HG02852 (cell line): ENCODE measurements around the gene GOLPH3.
"Not testable (repeated sequence)": the region's sequence is repeated elsewhere in the genome, so short reads cannot be mapped to it uniquely, and the experiment has no call there.

Experiments used
- ATAC-seq: cut with Tn5 transposase; IDR thresholded peaks from one replicate; pipeline ENCODE4 v1.9.1; 2021; ENCODE audit warnings: mild to moderate bottlenecking, moderate library complexity; ENCODE audit not compliant: unreplicated experiment

GOLPH3 gene

DNA sequence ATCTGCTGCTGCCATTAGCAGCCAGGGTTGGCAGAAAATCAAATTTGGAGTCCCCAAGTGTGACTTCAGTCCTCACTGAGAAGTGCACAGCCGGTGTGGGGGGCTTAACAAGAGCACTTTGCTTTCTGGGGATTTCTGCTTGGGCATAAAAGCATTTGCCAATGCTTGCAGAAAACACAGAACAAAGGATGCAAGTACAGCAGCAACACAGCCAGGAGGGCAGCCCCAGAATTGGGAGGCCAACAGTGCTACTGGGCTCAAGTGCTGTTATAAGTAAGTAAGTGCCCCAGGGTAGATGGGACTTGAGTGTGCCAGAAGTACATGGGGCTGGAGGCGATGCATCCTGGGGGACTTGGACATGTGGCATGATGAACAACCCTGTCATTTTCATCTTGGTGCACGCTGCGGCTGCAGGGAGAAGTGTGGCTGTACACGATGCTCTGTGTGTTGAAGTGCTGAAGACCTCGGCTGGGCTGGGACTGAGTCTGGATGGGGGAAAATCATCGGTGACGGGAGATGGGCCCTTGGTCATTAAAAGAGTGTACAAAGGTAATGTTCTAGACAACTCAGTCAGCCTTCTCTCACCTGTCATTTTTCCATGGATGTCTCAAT lies 73.3 kb downstream of the GOLPH3 start:
- ATAC-seq = no peak

DNA sequence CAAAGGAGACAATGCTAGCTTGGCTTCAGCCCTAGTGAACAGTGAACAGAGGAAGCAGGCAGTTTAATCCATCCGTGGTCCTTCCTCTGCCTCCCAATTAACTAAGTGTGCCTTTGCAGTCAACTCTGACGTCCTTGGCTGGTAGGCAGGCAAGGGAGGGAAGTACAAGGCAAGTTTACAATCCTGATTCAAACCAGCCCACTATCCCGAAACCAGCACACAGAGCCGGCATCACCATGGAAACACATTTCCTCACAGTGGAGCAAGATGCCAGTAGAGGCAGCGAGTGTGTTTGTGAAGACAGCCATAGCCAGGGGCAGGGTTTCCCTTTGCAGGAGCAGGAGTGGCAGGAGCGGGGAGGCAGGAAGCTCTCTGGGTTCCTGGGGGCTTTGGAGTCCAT lies 73.9 kb downstream of the GOLPH3 start:
- ATAC-seq = no peak

DNA sequence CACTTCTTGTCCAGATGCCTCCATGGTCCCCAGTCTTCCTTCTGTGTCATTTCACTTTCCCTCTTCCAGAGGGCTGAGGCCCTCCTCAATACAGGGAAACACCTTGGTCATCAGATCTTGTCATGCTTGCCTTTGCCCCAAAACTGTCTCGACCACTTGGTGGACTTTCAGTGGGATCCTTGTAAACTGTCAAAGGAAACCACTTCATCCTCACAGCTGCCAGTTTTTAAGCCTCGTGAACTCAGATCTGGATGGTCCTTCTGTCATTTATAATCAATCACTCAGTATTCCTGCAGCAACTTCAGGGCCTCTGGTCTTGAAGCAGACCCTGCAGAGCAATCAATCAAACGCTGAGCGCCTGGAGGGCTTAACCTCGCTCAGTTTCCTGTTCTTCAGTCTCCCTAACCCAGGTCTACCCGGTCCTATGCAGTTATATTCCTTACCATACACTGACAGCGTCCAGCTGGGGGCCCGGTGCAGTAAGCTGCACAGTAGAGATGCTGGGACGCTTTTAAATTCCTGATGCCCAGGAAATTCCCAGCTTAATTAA lies 74.6 kb downstream of the GOLPH3 start:
- ATAC-seq = no peak

DNA sequence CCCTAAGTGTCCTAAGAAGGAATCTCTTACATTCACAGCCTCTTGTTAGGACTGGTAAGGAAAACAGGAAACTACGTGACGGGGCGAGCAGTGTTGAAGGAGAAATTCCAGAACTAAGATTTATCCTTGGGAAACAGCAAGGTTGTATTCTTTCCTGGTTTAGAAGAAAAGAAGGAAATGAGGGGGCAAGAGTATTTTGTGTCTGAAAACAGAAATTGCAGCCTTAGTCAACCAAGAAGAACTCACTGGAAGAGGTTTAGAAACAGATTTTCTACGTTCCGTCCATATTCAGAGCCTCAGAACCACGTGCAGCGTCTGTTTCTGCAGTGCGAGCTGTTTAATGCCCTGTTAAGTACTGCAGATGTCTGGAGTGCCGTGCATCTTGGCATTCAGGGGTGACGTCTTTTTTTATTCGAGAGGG lies 75.2 kb downstream of the GOLPH3 start:
- ATAC-seq = no peak

DNA sequence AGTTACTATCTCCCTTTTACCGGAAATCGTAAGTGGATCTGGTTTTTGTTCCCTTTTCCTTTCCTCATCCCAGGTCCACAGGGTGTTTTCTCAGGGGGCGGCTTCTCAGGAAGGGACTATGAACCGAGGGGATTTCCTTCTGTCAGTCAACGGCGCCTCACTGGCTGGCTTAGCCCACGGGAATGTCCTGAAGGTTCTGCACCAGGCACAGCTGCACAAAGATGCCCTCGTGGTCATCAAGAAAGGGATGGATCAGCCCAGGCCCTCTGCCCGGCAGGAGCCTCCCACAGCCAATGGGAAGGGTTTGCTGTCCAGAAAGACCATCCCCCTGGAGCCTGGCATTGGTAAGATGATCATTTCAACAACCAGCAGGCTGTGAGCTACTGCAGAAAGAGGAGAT lies 75.8 kb downstream of the GOLPH3 start:
- no peak for ATAC-seq

DNA sequence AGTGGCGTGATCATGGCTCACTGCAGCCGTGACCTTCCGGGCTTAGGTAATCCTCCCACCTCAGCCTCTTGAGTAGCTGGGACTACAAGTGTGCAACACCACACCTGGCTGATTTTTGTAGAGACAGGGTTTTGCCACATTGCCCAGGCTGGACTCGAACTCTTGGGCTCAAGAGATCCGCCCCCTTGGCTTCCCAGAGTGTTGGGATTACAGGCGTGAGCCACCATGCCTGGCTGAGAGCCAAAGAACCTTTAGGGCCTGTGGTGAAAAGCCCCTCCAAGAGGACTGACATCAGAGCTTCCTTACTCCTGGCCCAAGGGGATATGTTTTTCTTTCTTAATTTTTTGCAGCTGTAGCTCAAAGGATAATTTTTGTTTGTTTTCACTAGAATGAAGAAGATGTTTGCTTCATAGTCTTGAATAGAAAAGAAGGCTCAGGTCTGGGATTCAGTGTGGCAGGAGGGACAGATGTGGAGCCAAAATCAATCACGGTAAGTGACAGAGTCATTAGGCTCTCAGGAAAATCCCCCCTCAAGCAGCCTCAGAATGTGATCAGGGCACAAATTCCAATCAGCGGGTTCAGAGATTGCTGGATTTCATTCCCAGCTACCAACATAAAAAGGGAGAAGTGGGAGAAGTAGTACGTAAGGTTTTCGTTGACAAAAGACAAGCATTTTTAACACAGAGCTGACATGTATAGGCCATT lies 77.1 kb downstream of the GOLPH3 start:
- no peak for ATAC-seq

DNA sequence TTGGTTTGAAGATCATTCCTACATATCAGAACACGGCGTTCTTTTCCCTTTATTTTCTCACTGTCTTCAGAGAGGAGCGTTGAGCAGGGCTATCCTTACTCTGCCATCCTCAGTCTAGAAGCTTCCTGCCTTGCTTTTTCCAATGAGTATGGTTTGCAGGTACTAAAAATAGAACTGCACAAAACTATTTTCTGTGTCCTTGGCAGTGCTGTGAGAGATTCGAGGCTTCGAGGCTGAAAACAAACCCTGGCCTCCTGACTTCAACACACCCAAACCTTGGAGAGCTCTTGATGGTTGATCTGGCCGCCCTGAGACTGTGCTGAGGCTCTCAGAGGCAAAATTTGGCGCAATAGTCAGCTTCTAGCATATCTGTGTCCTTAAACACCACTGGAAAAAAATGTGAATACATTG lies 78.9 kb downstream of the GOLPH3 start:
- ATAC-seq = no peak

DNA sequence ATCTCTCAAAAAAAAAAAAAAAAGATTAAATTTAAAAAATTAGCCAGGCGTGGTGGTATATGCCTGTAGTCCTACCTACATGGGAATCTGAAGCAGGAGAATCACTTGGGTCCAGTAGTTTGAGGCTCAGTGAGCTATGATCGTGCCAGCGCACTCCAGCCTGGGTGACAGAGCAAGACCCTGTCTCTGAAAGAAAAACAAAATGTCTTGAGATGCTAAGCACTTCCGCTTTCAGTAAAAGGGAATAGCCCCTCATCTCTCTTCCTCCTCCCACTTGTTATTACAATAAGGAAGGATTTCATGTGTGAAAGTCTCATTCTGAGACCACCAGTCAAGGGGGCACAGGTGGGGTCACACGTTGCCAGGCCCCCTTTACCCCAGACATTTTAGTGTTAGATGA lies 79.4 kb downstream of the GOLPH3 start:
- no peak for ATAC-seq

DNA sequence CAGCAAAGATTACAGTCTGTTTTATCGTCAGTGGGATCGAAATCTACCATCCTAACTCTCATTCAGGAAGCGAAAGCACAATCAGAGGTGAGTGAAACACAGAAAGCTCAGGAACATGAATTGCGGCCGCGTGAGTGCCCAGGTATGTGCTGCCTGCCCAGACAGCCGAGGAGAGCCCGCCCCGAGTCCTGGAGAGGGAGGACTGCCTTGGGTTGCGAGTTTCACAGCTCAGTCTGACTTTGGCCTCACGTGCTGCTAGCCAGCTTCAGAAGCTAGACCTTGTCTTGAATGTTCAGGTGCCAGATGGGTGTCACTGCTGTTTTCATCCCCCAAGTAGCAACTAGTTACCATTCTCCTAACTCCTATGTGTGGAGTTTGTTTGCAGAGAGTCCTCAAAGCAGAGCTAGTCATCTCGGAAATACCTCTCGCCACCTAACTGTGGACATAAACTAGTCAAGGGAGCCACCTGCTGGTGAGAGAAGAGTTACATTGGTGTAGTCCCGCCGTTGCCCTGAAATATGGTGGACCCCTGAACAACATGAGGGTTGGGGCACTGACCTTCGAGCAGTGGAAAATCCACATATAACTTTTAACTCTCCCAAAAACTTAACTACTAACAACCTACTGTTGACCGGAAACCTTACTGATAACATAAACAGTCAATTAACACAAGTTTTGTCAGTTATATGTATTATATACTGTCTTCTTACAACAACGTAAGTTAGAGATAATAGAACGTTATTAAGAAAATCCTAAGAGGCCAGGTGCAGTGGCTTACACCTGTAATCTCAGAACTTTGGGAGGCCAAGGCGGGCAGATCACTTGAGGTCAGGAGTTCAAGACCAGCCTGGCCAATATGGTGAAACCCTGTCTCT lies 80.9 kb downstream of the GOLPH3 start:
- ATAC-seq = peak; percentile 92

DNA sequence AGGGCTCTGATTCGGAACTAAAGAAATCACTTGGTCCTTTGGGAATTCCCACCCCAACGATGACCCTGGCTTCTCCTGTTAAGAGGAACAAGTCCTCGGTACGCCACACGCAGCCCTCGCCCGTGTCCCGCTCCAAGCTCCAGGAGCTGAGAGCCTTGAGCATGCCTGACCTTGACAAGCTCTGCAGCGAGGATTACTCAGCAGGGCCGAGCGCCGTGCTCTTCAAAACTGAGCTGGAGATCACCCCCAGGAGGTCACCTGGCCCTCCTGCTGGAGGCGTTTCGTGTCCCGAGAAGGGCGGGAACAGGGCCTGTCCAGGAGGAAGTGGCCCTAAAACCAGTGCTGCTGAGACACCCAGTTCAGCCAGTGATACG lies 83.4 kb downstream of the GOLPH3 start:
- ATAC-seq = no peak

DNA sequence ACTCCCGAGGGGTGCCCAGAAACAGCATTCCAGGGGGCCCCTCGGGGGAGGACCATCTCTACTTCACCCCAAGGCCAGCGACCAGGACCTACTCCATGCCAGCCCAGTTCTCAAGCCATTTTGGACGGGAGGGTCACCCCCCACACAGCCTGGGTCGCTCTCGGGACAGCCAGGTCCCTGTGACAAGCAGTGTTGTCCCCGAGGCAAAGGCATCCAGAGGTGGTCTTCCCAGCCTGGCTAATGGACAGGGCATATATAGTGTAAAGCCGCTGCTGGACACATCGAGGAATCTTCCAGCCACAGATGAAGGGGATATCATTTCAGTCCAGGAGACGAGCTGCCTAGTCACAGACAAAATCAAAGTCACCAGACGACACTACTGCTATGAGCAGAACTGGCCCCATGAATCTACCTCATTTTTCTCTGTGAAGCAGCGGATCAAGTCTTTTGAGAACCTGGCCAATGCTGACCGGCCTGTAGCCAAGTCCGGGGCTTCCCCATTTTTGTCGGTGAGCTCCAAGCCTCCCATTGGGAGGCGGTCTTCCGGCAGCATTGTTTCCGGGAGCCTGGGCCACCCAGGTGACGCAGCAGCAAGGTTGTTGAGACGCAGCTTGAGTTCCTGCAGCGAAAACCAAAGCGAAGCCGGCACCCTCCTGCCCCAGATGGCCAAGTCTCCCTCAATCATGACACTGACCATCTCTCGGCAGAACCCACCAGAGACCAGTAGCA lies 83.9 kb downstream of the GOLPH3 start:
- no peak for ATAC-seq

DNA sequence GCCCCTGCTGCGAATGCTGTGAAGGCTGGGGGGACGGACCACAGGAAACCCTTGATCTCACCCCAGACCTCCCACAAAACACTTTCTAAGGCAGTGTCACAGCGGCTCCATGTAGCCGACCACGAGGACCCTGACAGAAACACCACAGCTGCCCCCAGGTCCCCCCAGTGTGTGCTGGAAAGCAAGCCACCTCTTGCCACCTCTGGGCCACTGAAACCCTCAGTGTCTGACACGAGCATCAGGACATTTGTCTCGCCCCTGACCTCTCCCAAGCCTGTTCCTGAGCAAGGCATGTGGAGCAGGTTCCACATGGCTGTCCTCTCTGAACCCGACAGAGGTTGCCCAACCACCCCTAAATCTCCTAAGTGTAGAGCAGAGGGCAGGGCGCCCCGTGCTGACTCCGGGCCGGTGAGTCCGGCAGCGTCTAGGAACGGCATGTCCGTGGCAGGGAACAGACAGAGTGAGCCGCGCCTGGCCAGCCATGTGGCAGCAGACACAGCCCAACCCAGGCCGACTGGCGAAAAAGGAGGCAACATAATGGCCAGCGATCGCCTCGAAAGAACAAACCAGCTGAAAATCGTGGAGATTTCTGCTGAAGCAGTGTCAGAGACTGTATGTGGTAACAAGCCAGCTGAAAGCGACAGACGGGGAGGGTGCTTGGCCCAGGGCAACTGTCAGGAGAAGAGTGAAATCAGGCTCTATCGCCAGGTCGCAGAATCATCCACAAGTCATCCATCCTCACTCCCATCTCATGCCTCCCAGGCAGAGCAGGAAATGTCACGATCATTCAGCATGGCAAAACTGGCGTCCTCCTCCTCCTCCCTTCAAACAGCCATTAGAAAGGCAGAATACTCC lies 84.7 kb downstream of the GOLPH3 start:
- ATAC-seq = no peak

DNA sequence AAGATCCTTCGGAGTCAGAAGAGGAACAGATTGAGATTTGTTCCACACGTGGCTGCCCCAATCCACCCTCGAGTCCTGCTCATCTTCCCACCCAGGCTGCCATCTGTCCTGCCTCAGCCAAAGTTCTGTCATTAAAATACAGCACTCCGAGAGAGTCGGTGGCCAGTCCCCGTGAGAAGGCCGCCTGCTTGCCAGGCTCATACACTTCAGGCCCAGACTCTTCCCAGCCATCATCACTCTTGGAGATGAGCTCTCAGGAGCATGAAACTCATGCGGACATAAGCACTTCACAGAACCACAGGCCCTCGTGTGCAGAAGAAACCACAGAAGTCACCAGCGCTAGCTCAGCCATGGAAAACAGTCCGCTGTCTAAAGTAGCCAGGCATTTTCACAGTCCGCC lies 85.9 kb downstream of the GOLPH3 start:
- ATAC-seq = no peak

DNA sequence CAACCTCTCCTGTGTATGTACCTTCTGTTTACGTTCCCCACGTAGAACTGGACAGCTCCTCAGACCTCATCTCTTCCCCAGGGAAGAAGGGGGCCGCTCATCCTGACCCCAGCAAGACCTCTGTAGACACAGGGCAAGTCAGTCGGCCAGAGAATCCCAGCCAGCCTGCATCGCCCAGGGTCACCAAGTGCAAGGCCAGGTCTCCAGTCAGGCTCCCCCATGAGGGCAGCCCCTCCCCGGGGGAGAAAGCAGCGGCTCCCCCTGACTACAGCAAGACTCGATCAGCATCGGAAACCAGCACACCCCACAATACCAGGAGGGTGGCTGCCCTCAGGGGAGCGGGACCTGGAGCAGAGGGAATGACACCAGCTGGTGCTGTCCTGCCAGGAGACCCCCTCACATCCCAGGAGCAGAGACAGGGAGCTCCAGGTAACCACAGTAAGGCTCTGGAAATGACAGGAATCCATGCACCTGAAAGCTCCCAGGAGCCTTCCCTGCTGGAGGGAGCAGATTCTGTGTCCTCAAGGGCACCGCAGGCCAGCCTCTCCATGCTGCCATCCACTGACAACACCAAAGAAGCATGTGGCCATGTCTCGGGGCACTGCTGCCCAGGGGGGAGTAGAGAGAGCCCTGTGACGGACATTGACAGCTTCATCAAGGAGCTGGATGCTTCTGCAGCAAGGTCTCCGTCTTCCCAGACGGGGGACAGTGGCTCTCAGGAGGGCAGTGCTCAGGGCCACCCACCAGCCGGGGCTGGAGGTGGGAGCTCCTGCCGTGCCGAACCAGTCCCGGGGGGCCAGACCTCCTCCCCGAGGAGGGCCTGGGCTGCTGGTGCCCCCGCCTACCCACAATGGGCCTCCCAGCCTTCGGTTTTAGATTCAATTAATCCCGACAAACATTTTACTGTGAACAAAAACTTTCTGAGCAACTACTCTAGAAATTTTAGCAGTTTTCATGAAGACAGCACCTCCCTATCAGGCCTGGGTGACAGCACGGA lies 86.7 kb downstream of the GOLPH3 start:
- ATAC-seq = no peak

DNA sequence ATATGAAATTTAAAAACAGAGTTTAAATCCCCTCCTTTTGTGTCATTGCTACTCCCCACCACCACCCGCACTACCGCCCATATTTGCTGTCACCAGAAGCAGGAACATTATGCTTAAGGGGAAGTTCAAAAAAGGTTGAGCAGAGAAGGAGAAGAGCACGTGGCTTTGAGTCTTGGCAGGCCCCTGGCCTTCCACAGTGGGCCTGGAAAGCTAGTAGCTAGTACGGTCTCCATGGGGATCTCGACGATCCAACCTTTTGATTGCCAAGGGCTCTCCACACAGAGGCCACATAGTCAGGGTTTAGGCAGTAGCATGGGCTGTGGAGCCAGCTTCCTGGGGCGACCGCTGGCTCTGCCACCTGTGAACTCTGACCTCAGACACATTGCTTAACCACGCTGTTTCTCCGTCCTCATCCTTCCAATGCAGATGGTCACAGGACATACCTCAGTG lies 90.1 kb downstream of the GOLPH3 start:
- ATAC-seq = no peak

DNA sequence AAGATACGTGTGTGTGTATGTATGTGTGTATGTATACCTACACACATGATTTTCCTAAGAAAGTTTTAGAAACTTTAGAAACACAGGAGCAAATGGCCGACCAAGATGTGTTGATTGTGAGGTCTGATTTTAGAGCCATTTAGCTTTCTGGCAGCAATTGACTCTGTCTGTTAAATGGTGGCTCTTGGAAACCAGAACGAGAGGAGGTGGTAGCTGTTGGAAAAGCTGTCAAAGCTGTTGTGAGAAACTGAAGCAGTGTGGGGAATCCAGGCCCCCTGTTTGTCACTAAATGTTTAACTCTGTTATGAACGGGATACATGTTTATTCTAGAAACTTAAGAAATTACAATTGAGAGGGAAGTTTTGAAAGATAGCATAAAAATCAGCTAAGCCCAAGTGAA lies 91.4 kb downstream of the GOLPH3 start:
- ATAC-seq = no peak

DNA sequence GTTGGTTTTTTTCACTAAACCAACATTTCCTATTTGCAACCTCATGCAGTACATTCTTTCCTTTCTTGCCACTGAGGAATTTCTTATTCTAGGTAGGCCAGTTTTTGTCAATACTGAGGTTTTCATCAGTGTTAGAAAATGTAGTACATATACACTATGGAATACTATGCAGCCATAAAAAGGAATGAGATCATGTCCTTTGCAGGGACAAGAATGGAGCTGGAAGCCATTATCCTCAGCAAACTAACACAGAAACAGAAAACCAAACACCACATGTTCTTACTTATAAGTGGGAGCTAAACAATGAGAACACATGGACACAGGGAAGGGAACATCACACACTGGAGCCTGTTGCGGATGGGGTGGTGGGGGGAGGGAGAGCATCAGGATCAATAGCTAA lies 93.6 kb downstream of the GOLPH3 start:
- ATAC-seq = not testable (repeated sequence)

DNA sequence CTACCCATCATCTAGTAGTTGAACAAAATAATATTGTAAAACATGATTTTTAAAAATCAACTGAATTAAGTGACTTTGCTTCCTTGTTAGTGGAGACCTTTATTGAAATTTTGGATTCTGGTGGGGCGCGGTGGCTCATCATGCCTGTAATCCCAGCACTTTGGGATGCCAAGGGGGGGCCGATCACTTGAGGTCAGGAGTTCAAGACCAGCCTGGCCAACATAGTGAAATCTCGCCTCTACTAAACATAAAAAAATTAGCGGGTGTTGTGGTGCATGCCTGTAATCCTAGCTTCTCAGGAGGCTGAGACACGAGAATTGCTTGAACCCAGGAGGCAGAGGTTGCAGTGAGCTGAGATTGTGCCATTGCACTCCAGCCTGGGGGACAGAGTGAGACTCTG lies 95.3 kb downstream of the GOLPH3 start:
- ATAC-seq = not testable (repeated sequence)
